GM12892 (cell line): ENCODE measurements around the gene PCSK5.
"Not testable (repeated sequence)": the region's sequence is repeated elsewhere in the genome, so short reads cannot be mapped to it uniquely, and the experiment has no call there.

Source experiments
- DNase-seq: peaks from one replicate; pipeline ENCODE4 v3.0.0; 2011; ENCODE audit not compliant: insufficient read length
- FAIRE-seq: peaks from 2 replicates; lab custom pipeline; 2011; peaks lifted over from hg19 to GRCh38; lab: Jason Lieb, UNC
- POLR2A ChIP-seq: IDR thresholded peaks from 2 replicates; pipeline ENCODE4 v1.6.1; 2011; ENCODE audit warnings: low read depth, low read length, control low read depth
- POLR2AphosphoS5 ChIP-seq: IDR thresholded peaks from 2 replicates; pipeline ENCODE4 v1.6.1; 2011; ENCODE audit warnings: low read depth, low read length, control low read depth
- TAF1 ChIP-seq: IDR thresholded peaks from 2 replicates; pipeline ENCODE4 v1.6.1; 2011; ENCODE audit warnings: low read depth, mild to moderate bottlenecking, control low read depth, low read length, borderline replicate concordance

The PCSK5 gene

DNA sequence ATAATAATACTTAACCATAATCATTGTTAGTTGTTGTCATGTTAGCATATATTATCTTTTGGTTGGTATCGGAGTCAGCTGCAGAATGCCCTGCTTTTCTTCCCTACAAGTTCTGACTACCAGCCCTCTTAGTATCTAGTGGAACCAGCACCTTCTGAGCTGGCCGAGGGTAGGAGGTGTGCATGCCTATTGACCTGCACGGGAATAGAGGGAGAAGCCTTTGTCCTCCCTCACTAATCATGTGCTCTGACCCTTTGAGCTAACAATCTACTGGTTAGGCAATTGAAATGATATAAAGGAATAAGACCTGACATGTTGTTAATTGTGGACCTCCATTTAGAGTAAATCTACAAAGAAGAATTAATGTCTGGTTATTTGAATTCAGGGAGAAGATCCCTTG lies 4.1 kb downstream of the PCSK5 start:
- FAIRE-seq (no peak), DNase-seq (no peak)
- TF ChIP-seq TAF1: no peak
- TF ChIP-seq POLR2AphosphoS5: no peak
- TF ChIP-seq POLR2A: no peak

DNA sequence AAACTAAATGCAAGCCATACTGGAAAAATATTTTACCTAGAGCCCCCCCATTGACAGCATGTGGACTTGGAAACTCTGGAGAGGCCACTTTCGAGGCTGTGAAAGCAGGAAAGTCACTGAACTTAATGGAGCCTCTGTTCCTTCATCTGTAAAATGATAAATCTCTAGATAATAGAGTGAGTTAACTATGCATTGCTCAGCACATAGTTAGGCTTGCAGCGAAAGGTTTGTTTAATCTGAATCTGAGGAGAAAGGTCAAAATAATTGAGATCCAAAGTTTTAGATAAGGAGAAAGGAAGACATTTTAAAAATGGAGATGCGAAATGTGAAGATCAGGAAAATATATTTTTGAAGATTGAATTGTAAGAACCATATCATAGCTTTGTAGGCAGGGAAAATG lies 4.6 kb downstream of the PCSK5 start:
- no peak for FAIRE-seq
- TF ChIP-seq POLR2A (no peak), POLR2AphosphoS5 (no peak), TAF1 (no peak)
- no peak for DNase-seq

DNA sequence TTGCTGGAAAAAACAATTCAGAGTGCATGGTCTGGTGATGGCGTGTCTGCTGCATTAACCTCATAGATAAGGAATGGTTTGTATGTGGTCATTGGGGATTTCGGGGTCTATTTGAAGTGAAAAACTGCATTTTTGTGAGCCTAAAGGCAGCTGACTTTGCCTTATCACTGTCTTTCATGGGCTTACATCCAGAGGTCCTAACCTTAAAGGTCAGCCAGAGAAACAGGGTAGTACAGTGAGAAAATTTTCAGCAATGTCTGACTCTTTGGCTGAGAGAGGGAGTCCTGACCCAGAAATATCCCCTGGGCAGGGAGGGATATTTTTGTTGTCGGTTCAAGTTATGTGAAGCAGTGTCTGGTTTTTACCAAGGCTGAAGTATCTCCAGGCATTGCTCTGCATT lies 5.7 kb downstream of the PCSK5 start:
- FAIRE-seq (no peak), DNase-seq (no peak)
- TF ChIP-seq TAF1 (no peak), POLR2A (no peak), POLR2AphosphoS5 (no peak)

DNA sequence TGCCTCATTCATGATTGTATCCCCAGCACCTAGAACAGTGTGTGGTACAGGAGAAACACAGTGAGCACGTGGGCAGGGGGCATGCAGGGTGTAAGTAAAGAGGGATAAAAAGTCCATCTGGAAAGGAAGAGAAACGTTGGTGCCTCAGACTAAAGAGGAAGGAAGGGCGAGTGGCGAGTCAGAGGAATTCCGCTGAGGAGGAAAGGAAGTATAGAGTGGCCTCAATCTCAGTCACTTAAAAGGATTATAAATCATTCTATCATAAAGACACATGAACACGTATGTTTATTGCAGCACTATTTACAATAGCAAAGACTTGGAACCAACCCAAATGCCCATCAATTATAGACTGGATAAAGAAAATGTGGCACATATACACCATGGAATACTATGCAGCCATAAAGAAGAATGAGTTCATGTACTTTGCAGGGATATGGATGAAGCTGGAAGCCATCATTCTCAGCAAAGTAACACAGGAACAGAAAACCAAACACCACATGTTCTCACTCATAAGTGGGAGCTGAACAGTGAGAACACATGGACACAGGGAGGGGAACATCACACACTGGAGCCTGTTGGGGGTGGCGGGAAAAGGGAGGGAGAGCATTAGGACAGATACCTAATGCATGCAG lies 10.5 kb downstream of the PCSK5 start:
- FAIRE-seq, DNase-seq: not testable (repeated sequence)

DNA sequence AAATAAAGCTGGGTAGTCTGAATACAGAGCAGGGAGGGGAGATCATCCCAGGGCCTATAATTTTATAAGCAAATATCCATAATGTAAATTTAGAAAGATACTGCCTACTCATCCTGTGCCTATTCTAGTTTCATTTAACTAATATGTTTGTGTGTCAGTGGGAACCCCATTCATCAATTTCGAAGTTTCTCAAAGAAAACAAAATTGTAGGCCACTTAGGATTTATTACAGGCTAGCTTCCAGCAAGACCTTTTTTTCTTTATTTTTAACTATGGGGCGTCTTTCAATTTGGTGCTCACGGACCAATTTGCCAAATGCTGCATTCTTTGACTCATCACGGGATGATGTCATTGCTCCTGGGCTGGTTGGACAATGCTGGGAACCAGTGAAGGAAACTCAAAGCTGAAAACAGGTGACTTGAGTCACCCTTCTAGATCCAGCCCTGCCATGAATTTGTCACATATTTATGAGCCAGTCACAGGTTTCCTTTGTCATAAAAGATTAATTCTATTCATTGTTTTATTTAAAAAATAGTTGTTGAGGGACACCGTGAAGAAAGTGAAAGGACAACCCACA lies 13.4 kb downstream of the PCSK5 start:
- TF ChIP-seq TAF1 (no peak), POLR2AphosphoS5 (no peak), POLR2A (no peak)
- FAIRE-seq (no peak), DNase-seq (no peak)

DNA sequence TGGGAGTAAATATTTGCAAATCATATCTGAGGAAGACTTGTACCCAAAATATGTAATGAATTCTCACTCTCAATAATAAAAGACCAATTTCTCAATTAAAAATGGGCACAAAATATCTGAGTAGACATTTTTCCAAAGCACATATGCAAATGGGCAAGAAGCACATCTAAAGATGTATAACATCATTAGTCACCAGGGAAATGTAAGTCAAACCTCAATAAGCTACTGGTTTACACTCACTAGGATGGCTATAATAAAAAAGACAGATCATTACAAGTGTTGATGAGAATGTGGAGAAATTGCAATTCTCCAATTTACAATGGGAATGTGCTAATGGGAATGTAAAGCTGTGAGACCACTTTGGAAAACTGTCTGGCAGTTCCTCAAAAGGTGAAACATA lies 13.9 kb downstream of the PCSK5 start:
- no peak for FAIRE-seq
- TF ChIP-seq TAF1: no peak
- no peak for TF ChIP-seq POLR2AphosphoS5
- TF ChIP-seq POLR2A: no peak
- DNase-seq: no peak

DNA sequence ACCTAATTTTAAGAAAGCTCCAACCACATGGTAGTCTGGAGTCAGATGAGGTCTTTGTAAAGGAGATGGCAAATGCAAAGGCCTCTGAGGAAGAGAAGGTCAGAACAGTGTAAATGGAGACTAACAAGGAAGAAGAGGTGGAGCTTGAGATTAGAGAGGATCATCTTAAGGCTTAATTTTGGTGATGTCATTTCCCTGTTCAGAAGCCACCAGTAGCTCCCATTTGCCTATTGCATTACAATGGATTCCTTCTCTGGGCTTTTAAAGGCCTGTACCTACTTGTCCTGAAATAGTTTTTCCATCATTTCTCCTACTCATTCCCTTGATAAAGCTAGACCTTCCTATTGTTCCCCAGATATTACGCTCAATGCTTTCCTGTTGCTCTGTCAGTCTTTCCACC lies 16.1 kb downstream of the PCSK5 start:
- TF ChIP-seq POLR2AphosphoS5: no peak
- no peak for TF ChIP-seq POLR2A
- no peak for TF ChIP-seq TAF1
- FAIRE-seq (no peak), DNase-seq (no peak)

DNA sequence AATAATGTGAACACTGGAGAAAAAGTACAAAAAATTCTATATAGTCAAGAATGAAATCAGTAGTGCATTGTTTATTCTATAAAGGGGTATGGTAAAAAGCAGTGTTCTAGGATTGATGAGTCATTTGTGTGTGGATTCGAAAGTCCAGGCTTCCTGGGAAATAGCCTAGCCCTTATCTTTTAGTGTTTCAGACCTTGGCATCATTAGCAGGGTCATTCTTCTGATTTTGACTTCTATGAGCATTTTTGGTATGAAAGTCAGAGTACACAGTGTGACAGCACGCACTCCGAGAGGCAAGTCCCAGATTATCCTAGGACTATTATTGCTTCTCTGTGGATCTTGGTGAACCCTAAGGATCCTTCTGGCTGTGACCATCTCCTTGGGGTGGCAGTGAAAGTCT lies 16.9 kb downstream of the PCSK5 start:
- TF ChIP-seq POLR2AphosphoS5 (no peak), POLR2A (no peak), TAF1 (no peak)
- DNase-seq (no peak), FAIRE-seq (no peak)

DNA sequence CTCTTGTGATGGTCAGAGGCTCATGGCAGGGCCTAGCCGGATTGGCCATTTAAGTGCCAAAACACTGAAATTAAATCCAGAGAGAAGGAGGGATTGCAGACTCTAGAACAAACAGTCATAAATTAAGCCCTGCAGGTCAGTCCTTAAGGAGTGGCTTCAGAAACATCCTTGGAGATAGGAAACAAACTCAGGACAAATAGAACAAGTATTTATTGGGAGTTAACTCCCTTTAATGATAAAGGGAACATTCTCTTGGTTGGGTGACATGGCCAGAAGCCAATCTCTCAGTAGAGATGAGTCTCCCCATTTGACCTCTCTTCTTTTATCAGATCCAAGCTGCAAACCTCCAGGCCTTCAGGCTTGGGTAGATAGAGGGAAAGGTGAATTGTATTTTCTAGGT lies 17.4 kb downstream of the PCSK5 start:
- TF ChIP-seq TAF1: no peak
- TF ChIP-seq POLR2AphosphoS5: no peak
- no peak for TF ChIP-seq POLR2A
- no peak for DNase-seq
- FAIRE-seq: no peak

DNA sequence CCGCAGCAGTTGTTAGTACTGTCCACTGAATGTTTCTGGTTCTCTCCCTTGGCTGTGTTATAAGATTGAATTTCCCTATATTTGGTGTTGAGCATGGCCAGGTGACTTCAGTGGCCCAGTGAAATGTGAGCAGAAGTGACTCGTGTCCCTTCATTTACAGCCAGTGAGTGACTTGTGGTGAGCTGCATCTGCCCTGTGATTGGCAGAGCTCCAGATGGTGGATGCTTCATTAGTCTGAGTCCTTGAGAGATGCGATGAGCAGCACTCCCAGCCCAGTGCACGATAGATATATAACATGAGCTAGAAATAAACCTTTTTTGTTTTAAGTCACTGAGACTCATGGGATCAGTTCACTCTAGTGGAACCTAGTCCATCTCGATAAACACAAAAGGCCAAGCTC lies 19.3 kb downstream of the PCSK5 start:
- no peak for FAIRE-seq
- DNase-seq: no peak
- TF ChIP-seq TAF1 (no peak), POLR2A (no peak), POLR2AphosphoS5 (no peak)

DNA sequence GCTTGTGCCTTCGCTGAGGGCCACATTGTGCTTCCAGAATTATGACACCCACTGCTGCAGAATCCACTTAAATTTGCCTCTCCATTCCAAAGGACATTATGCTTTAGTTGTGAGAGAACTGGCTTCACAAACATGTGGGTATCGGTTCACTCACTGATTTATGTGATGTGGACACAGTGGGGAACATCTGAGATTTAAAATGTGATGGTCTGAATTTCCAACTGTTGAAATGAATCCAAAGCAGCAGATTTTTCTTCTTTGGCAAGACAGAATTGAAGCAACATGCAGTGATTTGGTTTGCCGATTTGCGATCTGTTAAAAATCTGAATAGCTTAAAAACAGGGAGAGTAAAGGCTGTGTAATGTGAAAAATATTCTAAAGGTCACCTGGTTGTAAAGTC lies 20.3 kb downstream of the PCSK5 start:
- TF ChIP-seq POLR2A (no peak), POLR2AphosphoS5 (no peak)
- FAIRE-seq (no peak), DNase-seq (no peak)

DNA sequence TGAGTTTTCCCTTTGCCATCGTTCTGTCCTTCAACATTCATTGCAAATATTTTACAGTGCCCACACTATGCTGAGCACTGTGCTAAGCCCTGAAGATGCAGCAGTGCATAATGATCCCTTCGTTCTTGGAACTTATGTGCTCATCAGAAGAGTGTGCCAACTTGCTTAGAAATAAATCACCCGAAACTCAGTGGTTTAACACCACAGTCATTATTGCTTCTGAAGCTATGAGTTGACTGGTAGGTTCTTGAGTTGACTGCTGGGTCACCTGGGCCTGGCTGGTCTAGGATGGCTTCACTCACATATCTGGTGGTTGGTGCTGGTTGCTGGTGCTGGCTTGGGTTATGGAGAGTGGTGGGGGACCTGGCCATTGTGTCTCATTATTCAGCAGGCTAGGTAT lies 20.9 kb downstream of the PCSK5 start:
- FAIRE-seq: no peak
- TF ChIP-seq POLR2A: no peak
- TF ChIP-seq TAF1: no peak
- TF ChIP-seq POLR2AphosphoS5: no peak

DNA sequence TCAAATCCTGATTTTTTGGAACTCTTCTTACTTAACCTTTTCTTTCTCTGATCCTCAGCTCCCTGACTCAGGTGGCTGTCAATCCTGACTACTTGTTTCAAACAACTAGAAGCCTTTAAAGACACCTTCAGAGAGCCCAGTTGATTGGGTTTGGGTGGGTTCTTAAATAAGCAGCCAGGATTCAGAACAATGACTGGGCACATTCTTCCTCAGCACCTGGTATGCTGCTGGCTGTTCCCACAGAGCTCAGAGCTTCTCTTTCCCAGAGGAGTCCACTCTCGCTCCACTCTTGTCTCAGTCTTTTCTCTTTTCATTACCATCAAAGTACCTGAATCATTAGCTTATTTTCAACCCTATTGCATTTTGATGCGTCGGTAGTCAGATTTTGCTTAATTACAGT lies 22.5 kb downstream of the PCSK5 start:
- DNase-seq: no peak
- no peak for TF ChIP-seq POLR2A
- FAIRE-seq: no peak

More for the DNA sequence above, 20.9 kb downstream of the PCSK5 start:
- DNase-seq: no peak
